Hair follicle dermal papilla cell (primary cell): ENCODE data around the gene LIN37. TPM values are rescaled to one million over a fixed set of nuclear protein-coding genes. Genes with fewer than 3 reads are reported as not detected.

Experiments used
- total RNA-seq: library from RNA; depleted of rRNA; stranded (reverse); fragments of >200 nt; gene quantifications from 2 replicates; pipeline ENCODE4 v1.2.3, GENCODE V29; 2012

The LIN37 gene, protein sequence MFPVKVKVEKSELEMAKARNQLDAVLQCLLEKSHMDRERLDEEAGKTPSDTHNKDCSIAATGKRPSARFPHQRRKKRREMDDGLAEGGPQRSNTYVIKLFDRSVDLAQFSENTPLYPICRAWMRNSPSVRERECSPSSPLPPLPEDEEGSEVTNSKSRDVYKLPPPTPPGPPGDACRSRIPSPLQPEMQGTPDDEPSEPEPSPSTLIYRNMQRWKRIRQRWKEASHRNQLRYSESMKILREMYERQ
- 11.4 and 14.7 TPM in 2 replicates for total RNA-seq

DNA sequence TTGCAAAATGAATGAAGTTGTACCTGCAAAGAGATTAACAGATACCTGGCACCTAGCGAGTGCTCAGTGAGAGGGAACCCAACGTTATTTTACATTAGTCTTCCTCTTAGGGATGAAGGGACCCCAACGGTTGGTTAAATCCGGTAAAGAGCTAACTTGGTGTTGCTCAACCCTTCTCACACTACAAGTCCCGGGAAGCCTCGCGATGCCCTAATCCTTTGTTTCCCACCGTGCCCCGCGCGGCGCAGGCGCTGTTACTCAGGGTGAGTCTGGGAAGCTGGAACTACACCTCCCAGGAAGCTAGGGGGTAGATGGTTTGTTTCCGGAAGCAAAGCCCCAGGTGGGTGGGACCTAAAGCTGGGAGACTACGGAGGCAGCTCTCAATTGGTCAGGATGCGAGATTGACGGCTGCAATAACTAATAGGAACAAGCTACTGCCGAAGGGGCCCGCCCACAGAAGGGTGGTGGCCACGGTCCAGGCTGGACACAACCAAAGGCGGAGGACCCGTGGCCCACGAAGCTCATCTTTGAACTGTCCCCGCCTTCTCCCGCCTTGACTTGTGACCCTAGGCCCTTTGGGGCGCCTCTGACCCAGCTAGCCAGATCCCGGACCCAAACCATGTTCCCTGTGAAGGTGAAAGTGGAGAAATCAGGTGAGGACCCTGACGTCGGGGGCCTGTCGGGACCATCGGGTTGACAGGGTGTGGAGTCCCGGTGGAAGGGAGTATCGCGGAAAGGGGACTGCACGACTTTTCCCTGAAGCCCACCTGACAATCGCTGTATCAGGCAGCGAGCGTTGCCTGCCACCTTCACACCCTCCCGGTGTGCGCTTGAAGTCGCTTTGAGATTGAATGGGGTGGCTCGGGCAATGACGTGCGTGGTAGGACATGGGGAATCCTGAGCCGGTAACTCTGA is at the start of gene LIN37:
TSS of gene LIN37 (plus strand) at position 471 of the 915 bp plus-strand sequence. CDS start at position 620, 149 bp downstream.

GRCh38 chr19:35704218-35704617 is 44.2 kb upstream of the LIN37 start, which contains the start of gene ZBTB32:
Gene ZBTB32 (plus strand): TSS chr19:35704558. CDS start chr19:35714627, 10,069 bp downstream.

GRCh38 chr19:35717665-35718344 is 30.6 kb upstream of the LIN37 start, which contains the start of gene KMT2B:
Gene KMT2B (plus strand): TSS chr19:35718003. CDS start chr19:35718019, 16 bp downstream.

GRCh38 chr19:35742121-35742724 is 6.2 kb upstream of the LIN37 start, which contains the start of gene IGFLR1:
Gene IGFLR1 (minus strand): TSS chr19:35742452. CDS start chr19:35741180, 1,272 bp downstream.

GRCh38 chr19:35745328-35746086 is 2.9 kb upstream of the LIN37 start, which contains the start of the genes PSENEN and U2AF1L4:
Gene PSENEN (plus strand): TSS chr19:35745651. CDS start chr19:35745931, 280 bp downstream.
Gene U2AF1L4 (minus strand): TSS chr19:35745418. CDS start chr19:35745391, 27 bp downstream.

DNA sequence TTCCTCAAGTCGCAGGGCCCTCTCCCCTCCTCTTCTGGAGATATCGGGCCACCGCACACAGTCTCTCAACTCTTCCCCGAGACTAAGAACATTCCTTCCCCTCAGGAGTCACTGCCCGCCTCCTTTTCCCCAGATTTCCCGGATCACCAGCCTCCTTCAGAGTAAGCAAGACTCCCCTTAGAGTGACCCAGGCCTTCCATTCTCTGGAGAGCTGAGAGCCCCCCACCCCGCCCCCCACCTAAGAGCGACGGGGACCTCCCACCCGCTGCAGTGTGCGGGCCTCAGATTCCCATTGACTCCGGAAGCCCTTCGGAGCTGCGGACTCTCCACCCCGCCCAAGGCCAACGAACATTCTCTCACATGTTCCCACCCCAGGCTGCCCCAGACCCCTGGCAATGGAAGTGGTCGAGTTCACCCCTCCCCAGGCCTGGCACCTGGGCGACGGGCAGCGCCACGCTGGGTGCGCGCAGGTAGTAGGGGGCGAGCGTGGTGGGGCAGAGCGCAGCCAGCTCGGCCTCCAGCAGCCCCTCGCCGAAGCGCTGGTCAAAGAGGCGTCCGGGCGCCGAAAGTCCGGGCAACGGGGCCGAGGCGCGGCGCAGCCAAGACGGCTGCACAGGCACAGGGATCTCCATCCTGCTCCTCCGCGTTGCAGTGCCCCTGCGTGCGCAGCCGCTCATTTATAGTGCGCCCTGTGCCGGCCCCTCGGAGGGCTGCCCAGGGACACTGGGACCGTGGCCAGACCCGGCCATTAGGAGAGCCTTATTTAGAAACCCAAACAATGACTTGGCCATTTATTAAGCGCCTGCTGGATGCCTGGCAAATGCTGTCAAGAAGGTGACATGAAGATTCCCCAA is 8.2 kb downstream of the LIN37 start, which contains the start of gene HSPB6:
TSS of gene HSPB6 (minus strand) at position 653 of the 854 bp plus-strand sequence. CDS start at position 632, 21 bp downstream.

GRCh38 chr19:35757749-35758608 is 9.6 kb downstream of the LIN37 start, which contains the start of gene PROSER3:
Gene PROSER3 (plus strand): TSS chr19:35758176. CDS start chr19:35758216, 40 bp downstream.

DNA sequence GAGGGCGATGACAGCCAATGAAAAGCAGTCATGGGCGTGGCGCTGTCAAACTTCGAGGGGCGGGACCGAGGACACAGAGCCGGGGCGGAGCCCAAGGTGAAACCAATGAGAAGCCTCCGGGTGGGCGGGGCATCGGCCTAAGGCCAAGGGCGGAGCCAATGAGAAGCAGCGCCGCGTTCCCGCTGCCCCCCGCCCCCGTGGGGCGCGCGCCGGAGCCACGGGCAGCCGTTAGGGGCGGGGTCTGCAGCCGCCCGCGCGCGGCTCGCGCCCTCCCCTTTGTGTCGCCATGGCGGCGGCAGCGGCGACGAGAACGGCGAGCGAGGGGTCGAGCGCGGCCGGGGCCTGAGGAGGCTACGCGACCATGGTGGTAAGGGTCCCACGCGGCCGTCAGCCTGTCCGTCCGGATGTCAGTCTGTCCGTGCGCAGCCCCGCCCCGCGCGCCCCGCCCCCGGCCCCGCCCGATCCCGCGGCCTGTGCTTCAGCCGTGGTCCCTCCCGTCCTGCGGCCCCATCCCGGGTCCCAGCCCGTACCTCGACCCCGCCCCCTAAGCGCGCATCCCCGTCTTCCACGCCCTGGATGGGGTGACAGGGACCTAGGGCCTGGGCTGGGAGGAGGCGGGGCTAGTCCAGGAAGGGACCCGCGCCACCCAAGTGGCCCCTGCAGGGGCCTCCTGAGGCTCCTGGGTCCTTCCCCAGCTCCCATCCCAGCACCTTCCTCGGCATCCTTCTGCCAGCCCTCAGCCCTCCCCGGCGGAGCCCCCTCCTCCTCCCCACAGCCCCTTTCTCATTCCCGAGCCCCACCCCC is 27.1 kb downstream of the LIN37 start, which contains the start of gene ARHGAP33:
TSS of gene ARHGAP33 (plus strand) at position 267 of the 804 bp plus-strand sequence. CDS start at position 362, 95 bp downstream.

Other genes starting within 250 kb of the LIN37 start
- 5.2 and 9.2 TPM in 2 replicates for gene DMKN, start 234.9 kb upstream of the LIN37 start, total RNA-seq
- 0.65 and 1.6 TPM in 2 replicates for gene SBSN, start 220.3 kb upstream of the LIN37 start, total RNA-seq
- not detected in 2 replicates for gene GAPDHS, start 215.1 kb upstream of the LIN37 start, total RNA-seq
- gene TMEM147, start 202.9 kb upstream of the LIN37 start, total RNA-seq: 46.4 and 51.9 TPM in 2 replicates
- gene ATP4A, start 184.9 kb upstream of the LIN37 start, total RNA-seq: not detected in 2 replicates
- gene PMIS2, start 162.4 kb upstream of the LIN37 start, total RNA-seq: not detected in 2 replicates
- 4.1 and 5.4 TPM in 2 replicates for gene HAUS5, start 135.8 kb upstream of the LIN37 start, total RNA-seq
- gene RBM42, start 119.5 kb upstream of the LIN37 start, total RNA-seq: 41.4 and 46.0 TPM in 2 replicates
- 0.65 TPM in 1 of 2 replicates, not detected in the other for gene ETV2, start 106.8 kb upstream of the LIN37 start, total RNA-seq
- 153 and 283 TPM in 2 replicates for gene COX6B1, start 100.3 kb upstream of the LIN37 start, total RNA-seq
- not detected in 2 replicates for gene UPK1A, start 82.1 kb upstream of the LIN37 start, total RNA-seq
- gene ZBTB32, start 44.0 kb upstream of the LIN37 start, total RNA-seq: not detected in 2 replicates
- 6.6 and 9.1 TPM in 2 replicates for gene KMT2B, start 30.6 kb upstream of the LIN37 start, total RNA-seq
- gene IGFLR1, start 6.1 kb upstream of the LIN37 start, total RNA-seq: 0.73 and 0.97 TPM in 2 replicates
- 6.8 and 7.2 TPM in 2 replicates for gene U2AF1L4, start 3.2 kb upstream of the LIN37 start, total RNA-seq
- gene PSENEN, start 2.9 kb upstream of the LIN37 start, total RNA-seq: 6.5 and 8.9 TPM in 2 replicates
- gene HSPB6, start 8.5 kb downstream of the LIN37 start, total RNA-seq: 13.6 and 14.8 TPM in 2 replicates
- 10.2 and 10.6 TPM in 2 replicates for gene PROSER3, start 9.6 kb downstream of the LIN37 start, total RNA-seq
- 3.0 and 6.8 TPM in 2 replicates for gene ARHGAP33, start 27.0 kb downstream of the LIN37 start, total RNA-seq
- not detected in 2 replicates for gene PRODH2, start 64.3 kb downstream of the LIN37 start, total RNA-seq
- not detected in 2 replicates for gene NPHS1, start 103.9 kb downstream of the LIN37 start, total RNA-seq
- not detected in 2 replicates for gene KIRREL2, start 108.3 kb downstream of the LIN37 start, total RNA-seq
- gene APLP1, start 120.0 kb downstream of the LIN37 start, total RNA-seq: 13.8 and 16.4 TPM in 2 replicates
- 4.1 and 14.8 TPM in 2 replicates for gene NFKBID, start 152.0 kb downstream of the LIN37 start, total RNA-seq
- gene HCST, start 154.0 kb downstream of the LIN37 start, total RNA-seq: 0.81 TPM in 1 of 2 replicates, not detected in the other
- 0.73 TPM in 1 of 2 replicates, not detected in the other for gene TYROBP, start 159.7 kb downstream of the LIN37 start, total RNA-seq
- gene LRFN3, start 187.8 kb downstream of the LIN37 start, total RNA-seq: 5.8 and 6.0 TPM in 2 replicates
- gene SDHAF1, start 246.6 kb downstream of the LIN37 start, total RNA-seq: 9.9 and 22.1 TPM in 2 replicates